Gastrocnemius medialis (tissue), 4 donors: ENCODE measurements around the gene ASIC4.

Experiments used
- CTCF ChIP-seq, 5 experiments: fragments of 450-650 bp in 3 of 5; fragments of 200-600 bp in 2 of 5; sonication (generic) in 2 of 5; IDR thresholded peaks in 4 of 5; conservative IDR thresholded peaks in 1 of 5; 1 replicate in 4 of 5; 2 replicates in 1 of 5; pipeline ENCODE4 v1.5.1; 2016 to 2019; ENCODE audit warnings: antibody characterized with exemption in 5 of 5, mild to moderate bottlenecking in 3 of 5, moderate library complexity in 3 of 5
- POLR2A ChIP-seq, 2 donors: fragments of 450-650 bp; IDR thresholded peaks; one replicate each; pipeline ENCODE4 v1.6.1; 2017; ENCODE audit warnings: antibody characterized with exemption in 2 of 2, mild to moderate bottlenecking in 2 of 2, moderate library complexity in 2 of 2

DNA sequence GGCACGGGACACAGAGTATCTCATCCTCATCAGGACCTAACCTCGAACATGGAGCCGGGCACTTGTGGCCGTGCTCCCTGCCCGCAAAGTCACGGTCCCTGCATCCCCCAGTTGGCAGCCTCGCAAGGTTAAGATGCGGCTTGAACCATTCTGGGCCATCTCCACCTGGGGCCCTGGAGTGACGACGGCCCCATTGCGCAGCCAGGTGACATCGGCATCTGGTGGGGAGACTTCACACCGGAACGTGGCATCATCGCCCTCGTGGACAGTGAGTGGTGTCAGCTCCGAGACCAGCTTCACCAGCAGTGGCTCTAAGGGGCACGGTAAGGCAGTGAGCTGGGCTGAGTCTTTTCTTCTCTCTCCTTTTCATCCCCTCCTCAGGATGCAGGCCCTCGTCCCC, 42.1 kb downstream of the ASIC4 start:
- TF ChIP-seq CTCF (IDR thresholded peaks at IDR 0.05 in 4 of 5, conservative IDR thresholded peaks at IDR 0.05 in 1 of 5), result no peak
- TF ChIP-seq POLR2A (IDR thresholded peaks at IDR 0.05), result no peak
